Measurements from ENCODE around the gene MGMT.

- no peak for TF ChIP-seq POLR2A (IDR thresholded peaks at IDR 0.05; ENCODE audit: low read length)
- TF ChIP-seq GATA1 (IDR thresholded peaks at IDR 0.05; ENCODE audit: low read depth, low read length), result no peak
Observed at GRCh38 chr10:129764901-129765663, 298.0 kb downstream of the MGMT start.

Data from erythroblast (primary cell).